B cell (primary cell): Measurements from ENCODE around the gene ELK1. TPM values are rescaled to one million over a fixed set of nuclear protein-coding genes. Genes with fewer than 3 reads are reported as not detected.

Experiments
- ATAC-seq: fragments of 200-7000 bp; cut with Tn5 transposase; one replicate; pipeline ENCODE4 v1.10.0; 2021; ENCODE audit warnings: low read depth, mild to moderate bottlenecking, moderate number of reproducible peaks, moderate library complexity
- CTCF ChIA-PET: fragments of 350-600 bp; sonication (Branson Sonifier 250); formaldehyde crosslinking; loops from one replicate; lab custom pipeline; 2021; ENCODE audit warnings: antibody characterized with exemption, inconsistent platforms; lab: Charles Lee
- POLR2A ChIA-PET: fragments of 350-600 bp; sonication (Branson Sonifier 250); formaldehyde crosslinking; loops from one replicate; lab custom pipeline; 2021; ENCODE audit warnings: antibody characterized with exemption; lab: Charles Lee
- DNase-seq: peaks from one replicate; pipeline ENCODE4 v3.0.0; 2013
- H2AFZ ChIP-seq: 2 replicates; pipeline ENCODE4 v1.6.1; 2012; ENCODE audit warnings: mild to moderate bottlenecking, low read depth, low read length; ENCODE audit not compliant: insufficient read depth, poor library complexity, severe bottlenecking
- H3K27ac ChIP-seq, 2 donors: 1 replicate in 1 of 2; 2 replicates in 1 of 2; pipeline ENCODE4 v1.5.1; 2012 to 2013; ENCODE audit warnings: low read length in 2 of 2, mild to moderate bottlenecking in 2 of 2, moderate library complexity in 1 of 2
- H3K27me3 ChIP-seq, 4 experiments: fragments of 200-600 bp in 1 of 4; sonication (generic) in 1 of 4; replicated peaks in 1 of 4; 1 replicate in 2 of 4; 2 replicates in 2 of 4; pipeline versions ENCODE4 v1.6.1 to v1.7.0; 2013 to 2016; ENCODE audit warnings: low read length in 3 of 4, mild to moderate bottlenecking in 2 of 4, mixed read lengths in 1 of 4, moderate library complexity in 1 of 4; ENCODE audit not compliant: insufficient read depth in 4 of 4, control insufficient read depth in 3 of 4; ENCODE audit errors: control extremely low read depth in 1 of 4
- H3K36me3 ChIP-seq, 2 experiments: replicated peaks in 1 of 2; 1 replicate in 1 of 2; 2 replicates in 1 of 2; pipeline versions ENCODE4 v1.6.1 to v1.7.1; 2013; ENCODE audit warnings: low read length in 1 of 2; ENCODE audit not compliant: insufficient read depth in 2 of 2, control insufficient read depth in 1 of 2; ENCODE audit errors: control extremely low read depth in 1 of 2, extremely low read depth in 1 of 2
- H3K4me1 ChIP-seq, 2 donors: fragments of 200-600 bp in 1 of 2; sonication (generic) in 1 of 2; 1 replicate in 1 of 2; 2 replicates in 1 of 2; pipeline versions ENCODE4 v1.5.1 to v1.6.1; 2013 to 2017; ENCODE audit warnings: low read length in 2 of 2; ENCODE audit not compliant: control insufficient read depth in 2 of 2, insufficient read depth in 2 of 2
- H3K4me2 ChIP-seq: replicated peaks from 2 replicates; pipeline ENCODE3; 2012; ENCODE audit warnings: mild to moderate bottlenecking, low read depth, low read length; ENCODE audit not compliant: poor library complexity, severe bottlenecking
- H3K4me3 ChIP-seq, 5 experiments: fragments of 200-600 bp in 1 of 5; sonication (generic) in 1 of 5; 1 replicate in 3 of 5; 2 replicates in 2 of 5; pipeline versions ENCODE4 v1.5.1 to v1.7.0; 2011 to 2016; ENCODE audit warnings: low read length in 4 of 5, mild to moderate bottlenecking in 4 of 5, low read depth in 2 of 5, control low read depth in 1 of 5, moderate library complexity in 1 of 5; ENCODE audit not compliant: insufficient read depth in 1 of 5; ENCODE audit errors: control extremely low read depth in 1 of 5, extremely low read depth in 1 of 5
- H3K79me2 ChIP-seq: fragments of 200-600 bp; sonication (generic); one replicate; pipeline ENCODE4 v1.6.0; 2016; ENCODE audit warnings: low read length; ENCODE audit not compliant: control insufficient read depth, insufficient read depth
- H3K9ac ChIP-seq: fragments of 200-600 bp; sonication (generic); 2 replicates; pipeline ENCODE4 v1.6.1; 2017; ENCODE audit warnings: mild to moderate bottlenecking, low read length, moderate library complexity
- H3K9me3 ChIP-seq, 3 donors: one replicate each; pipeline versions ENCODE4 v1.6.1 to v1.7.1; 2013; ENCODE audit warnings: low read length in 2 of 3; ENCODE audit not compliant: control insufficient read depth in 2 of 3, insufficient read depth in 1 of 3; ENCODE audit errors: control extremely low read depth in 1 of 3
- H4K20me1 ChIP-seq: 2 replicates; pipeline ENCODE4 v1.6.0; 2012; ENCODE audit warnings: mild to moderate bottlenecking, low read length; ENCODE audit not compliant: insufficient read depth, control insufficient read depth, poor library complexity, severe bottlenecking
- H3K27ac Mint-ChIP-seq: one replicate; pipeline ENCODE4 v1.8.0; 2021; ENCODE audit warnings: mixed read lengths
- H3K27me3 Mint-ChIP-seq: one replicate; pipeline ENCODE4 v1.8.0; 2021; ENCODE audit warnings: mixed read lengths
- H3K4me1 Mint-ChIP-seq: one replicate; pipeline ENCODE4 v1.8.0; 2021; ENCODE audit warnings: mixed read lengths
- H3K4me3 Mint-ChIP-seq: one replicate; pipeline ENCODE4 v1.8.0; 2021; ENCODE audit warnings: mixed read lengths
- H3K9me3 Mint-ChIP-seq: one replicate; pipeline ENCODE4 v1.8.0; 2022; ENCODE audit warnings: mixed read lengths; ENCODE audit not compliant: insufficient read depth
- EZH2 ChIP-seq: IDR thresholded peaks from 2 replicates; pipeline ENCODE4 v1.6.1; 2012; ENCODE audit warnings: borderline replicate concordance, low read depth, mild to moderate bottlenecking, moderate library complexity, low read length; ENCODE audit not compliant: insufficient read depth, poor library complexity, severe bottlenecking
- WGBS: methylation state at CpG from one replicate; pipeline ENCODE4 v1.1.5; 2013; ENCODE audit warnings: missing lambda C conversion rate; ENCODE audit not compliant: insufficient coverage; 5-methylcytosine and 5-hydroxymethylcytosine counted together
- intact Hi-C: fragments of 100-400 bp; cut with micrococcal nuclease; formaldehyde crosslinking; loops from one replicate; pipeline ENCODE4 v1.10.0; 2022
- polyA plus RNA-seq: library from polyadenylated mRNA; depleted of rRNA; stranded (reverse); fragments of >200 nt; gene quantifications from 2 replicates; pipeline ENCODE4 v1.2.3, GENCODE V29; 2012
- total RNA-seq, 2 donors: library from RNA; stranded (reverse); fragments of 120-200 nt in 1 of 2; gene quantifications; 1 replicate in 1 of 2; 2 replicates in 1 of 2; pipeline versions ENCODE4 v1.2.3 to v1.2.4, GENCODE V29; 2013 to 2022
- TF ChIP-seq, protein P1 (sequence below): fragments of 200-600 bp; IDR thresholded peaks from one replicate; pipeline ENCODE4 v1.8.0; 2022; ENCODE audit warnings: antibody characterized with exemption, mild to moderate bottlenecking

ELK1 gene
- total and polyA plus RNA-seq, 2 donors (not counting 1 experiment from before 2014, with no cell fraction given) = 14.2 to 22.7 TPM

DNA sequence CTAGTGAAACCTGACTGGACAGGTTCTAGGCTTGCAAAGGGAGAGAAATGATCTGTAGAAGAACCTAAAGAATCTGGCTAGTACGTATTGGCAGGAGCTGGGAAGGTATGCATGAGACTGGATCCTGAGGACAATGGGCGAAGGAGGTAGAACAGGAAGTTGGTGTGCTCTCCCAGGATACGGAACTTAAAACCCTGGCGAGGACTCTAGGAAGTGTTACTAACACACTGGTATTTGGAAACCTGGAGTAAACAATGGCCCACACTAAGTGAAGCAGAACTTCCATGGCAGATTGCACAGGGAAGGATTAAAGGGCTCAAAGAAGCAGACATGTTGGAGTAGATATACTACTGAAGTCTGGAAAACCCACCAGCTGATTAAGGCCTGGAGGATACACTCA is 39.9 kb downstream of the ELK1 start:
- Histone ChIP-seq H3K27ac (no peak overlapping the region), H3K4me1 (no peaks in the 10 kb centered on the region), H3K79me2 (no peaks in the 10 kb centered on the region), H3K4me2 (no peak overlapping the region), H3K36me3 (no peaks in the 10 kb centered on the region), H3K9ac (no peak overlapping the region), H4K20me1 (no peaks in the 10 kb centered on the region), H3K27me3 (no peaks in the 10 kb centered on the region), H2AFZ (no peak overlapping the region), H3K9me3 (no peaks in the 10 kb centered on the region), H3K4me3 (no peak overlapping the region)
- ChIA-PET POLR2A (no interaction called here), CTCF (no interaction called here)
- TF ChIP-seq EZH2 = no peak
- TF ChIP-seq, protein P1, sequence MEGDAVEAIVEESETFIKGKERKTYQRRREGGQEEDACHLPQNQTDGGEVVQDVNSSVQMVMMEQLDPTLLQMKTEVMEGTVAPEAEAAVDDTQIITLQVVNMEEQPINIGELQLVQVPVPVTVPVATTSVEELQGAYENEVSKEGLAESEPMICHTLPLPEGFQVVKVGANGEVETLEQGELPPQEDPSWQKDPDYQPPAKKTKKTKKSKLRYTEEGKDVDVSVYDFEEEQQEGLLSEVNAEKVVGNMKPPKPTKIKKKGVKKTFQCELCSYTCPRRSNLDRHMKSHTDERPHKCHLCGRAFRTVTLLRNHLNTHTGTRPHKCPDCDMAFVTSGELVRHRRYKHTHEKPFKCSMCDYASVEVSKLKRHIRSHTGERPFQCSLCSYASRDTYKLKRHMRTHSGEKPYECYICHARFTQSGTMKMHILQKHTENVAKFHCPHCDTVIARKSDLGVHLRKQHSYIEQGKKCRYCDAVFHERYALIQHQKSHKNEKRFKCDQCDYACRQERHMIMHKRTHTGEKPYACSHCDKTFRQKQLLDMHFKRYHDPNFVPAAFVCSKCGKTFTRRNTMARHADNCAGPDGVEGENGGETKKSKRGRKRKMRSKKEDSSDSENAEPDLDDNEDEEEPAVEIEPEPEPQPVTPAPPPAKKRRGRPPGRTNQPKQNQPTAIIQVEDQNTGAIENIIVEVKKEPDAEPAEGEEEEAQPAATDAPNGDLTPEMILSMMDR = no peak
- DNase-seq (no peak), ATAC-seq (no peak)
- intact Hi-C loops = no loop called here
- WGBS = 94% methylated on average over 3 of the region's 4 CpGs
- no peaks in the 10 kb centered on the region for H3K9me3 Mint-ChIP-seq
- H3K27me3 Mint-ChIP-seq = peaks cover 3% of the 10 kb centered on the region
- H3K27ac Mint-ChIP-seq = no peak overlapping the region
- no peak overlapping the region for H3K4me3 Mint-ChIP-seq
- no peaks in the 10 kb centered on the region for H3K4me1 Mint-ChIP-seq

GRCh38 chrX:47608130-47608810 is 42.1 kb downstream of the ELK1 start:
- no peaks in the 10 kb centered on the region for H3K9me3 ChIP-seq
- Mint-ChIP-seq H3K4me1 (no peaks in the 10 kb centered on the region), H3K4me3 (no peak overlapping the region), H3K9me3 (no peaks in the 10 kb centered on the region), H3K27ac (no peak overlapping the region), H3K27me3 (peaks cover 3% of the 10 kb centered on the region)
- no peak overlapping the region for H2AFZ ChIP-seq
- H3K79me2 ChIP-seq = no peaks in the 10 kb centered on the region
- 50% methylated on average over 1 of the region's 9 CpGs for WGBS
- no peaks in the 10 kb centered on the region for H3K27me3 ChIP-seq
- no peaks in the 10 kb centered on the region for H3K4me1 ChIP-seq
- DNase-seq (no peak), ATAC-seq (no peak)
- CTCF ChIA-PET = no interaction called here
- no peaks in the 10 kb centered on the region for H3K36me3 ChIP-seq
- POLR2A ChIA-PET = no interaction called here
- H3K27ac ChIP-seq = no peak overlapping the region
- intact Hi-C loops = no loop called here
- no peak overlapping the region for H3K9ac ChIP-seq
- H3K4me2 ChIP-seq = no peak overlapping the region
- no peaks in the 10 kb centered on the region for H4K20me1 ChIP-seq
- TF ChIP-seq EZH2 = no peak
- TF ChIP-seq, protein P1 = no peak
- no peak overlapping the region for H3K4me3 ChIP-seq
